Stimulated activated CD4-positive, alpha-beta T cell treated with anti-CD3 and anti-CD28 coated beads, Interleukin-15, amount 100 ng/mL, for 48 hours (primary cell): ENCODE measurements around the gene RALGPS1.

Experiments
- DNase-seq, 2 donors: peaks; one replicate each; pipeline ENCODE4 v3.0.0-alpha.2; 2020; ENCODE audit warnings: low read depth in 2 of 2

Gene RALGPS1

GRCh38 chr9:127078988-127079387 is 164.4 kb downstream of the RALGPS1 start:
- no peak for DNase-seq

GRCh38 chr9:127079446-127080140 is 165.0 kb downstream of the RALGPS1 start:
- no peak for DNase-seq

GRCh38 chr9:127081250-127082185 is 166.9 kb downstream of the RALGPS1 start:
- no peak for DNase-seq

- no peak for DNase-seq
Observed at GRCh38 chr9:127083138-127083980, 168.8 kb downstream of the RALGPS1 start.

GRCh38 chr9:127084076-127085039 is 169.8 kb downstream of the RALGPS1 start:
- no peak for DNase-seq

GRCh38 chr9:127085186-127085585 is 170.6 kb downstream of the RALGPS1 start:
- DNase-seq = no peak

- no peak for DNase-seq
Observed at GRCh38 chr9:127086771-127087170, 172.2 kb downstream of the RALGPS1 start.

- no peak for DNase-seq
Observed at GRCh38 chr9:127087411-127087810, 172.8 kb downstream of the RALGPS1 start.

- no peak for DNase-seq
Observed at GRCh38 chr9:127087836-127088235, 173.3 kb downstream of the RALGPS1 start.

- no peak for DNase-seq
Observed at GRCh38 chr9:127088724-127089615, 174.4 kb downstream of the RALGPS1 start.

GRCh38 chr9:127089631-127090081 is 175.1 kb downstream of the RALGPS1 start:
- no peak for DNase-seq

- DNase-seq = no peak
Observed at GRCh38 chr9:127090341-127090985, 175.9 kb downstream of the RALGPS1 start.

- no peak for DNase-seq
Observed at GRCh38 chr9:127091526-127091925, 176.9 kb downstream of the RALGPS1 start.

- DNase-seq = no peak
Observed at GRCh38 chr9:127092041-127092608, 177.5 kb downstream of the RALGPS1 start.

- no peak for DNase-seq
Observed at GRCh38 chr9:127093319-127094020, 178.9 kb downstream of the RALGPS1 start.

GRCh38 chr9:127095411-127095810 is 180.8 kb downstream of the RALGPS1 start:
- DNase-seq = no peak

GRCh38 chr9:127096208-127096607 is 181.6 kb downstream of the RALGPS1 start:
- no peak for DNase-seq

- no peak for DNase-seq
Observed at GRCh38 chr9:127097683-127098082, 183.1 kb downstream of the RALGPS1 start.
